Hepatocyte (in vitro differentiated cells): ENCODE measurements around the gene PEX26. TPM values are rescaled to one million over a fixed set of nuclear protein-coding genes. Genes with fewer than 3 reads are reported as not detected.

ENCODE experiments used
- DNase-seq: peaks from one replicate; pipeline ENCODE4 v3.0.0-alpha.2; 2016; ENCODE audit warnings: low spot score
- H2AFZ ChIP-seq: fragments of 200-600 bp; sonication (generic); 2 replicates; pipeline ENCODE4 v1.6.0; 2016; ENCODE audit warnings: antibody characterized with exemption, mild to moderate bottlenecking
- H3K27ac ChIP-seq: fragments of 200-600 bp; sonication (generic); 2 replicates; pipeline ENCODE4 v1.5.1; 2016; ENCODE audit warnings: mild to moderate bottlenecking
- H3K27me3 ChIP-seq: fragments of 200-600 bp; sonication (generic); 2 replicates; pipeline ENCODE4 v1.6.1; 2016
- H3K36me3 ChIP-seq: fragments of 200-600 bp; sonication (generic); replicated peaks from 2 replicates; pipeline ENCODE4 v1.5.1; 2016; ENCODE audit warnings: low read depth; ENCODE audit not compliant: insufficient read depth
- H3K4me1 ChIP-seq: fragments of 200-600 bp; sonication (generic); 2 replicates; pipeline ENCODE4 v1.5.1; 2016; ENCODE audit warnings: mild to moderate bottlenecking, moderate library complexity; ENCODE audit not compliant: insufficient read depth
- H3K4me2 ChIP-seq: fragments of 200-600 bp; sonication (generic); 2 replicates; pipeline ENCODE4 v1.6.0; 2016
- H3K4me3 ChIP-seq: fragments of 200-600 bp; sonication (generic); 2 replicates; pipeline ENCODE4 v1.5.1; 2016; ENCODE audit warnings: mild to moderate bottlenecking
- H3K79me2 ChIP-seq: fragments of 200-600 bp; sonication (generic); 2 replicates; pipeline ENCODE4 v1.6.0; 2017; ENCODE audit warnings: mild to moderate bottlenecking
- H3K9me2 ChIP-seq: fragments of 200-600 bp; sonication (generic); replicated peaks from 2 replicates; pipeline ENCODE4 v1.6.0; 2017; ENCODE audit warnings: mild to moderate bottlenecking; ENCODE audit not compliant: insufficient read depth
- H3K9me3 ChIP-seq: fragments of 200-600 bp; sonication (generic); 2 replicates; pipeline ENCODE4 v1.5.1; 2016; ENCODE audit warnings: low read depth, mild to moderate bottlenecking
- H4K20me1 ChIP-seq: fragments of 200-600 bp; sonication (generic); 2 replicates; pipeline ENCODE4 v1.6.0; 2016; ENCODE audit warnings: mild to moderate bottlenecking; ENCODE audit not compliant: insufficient read depth, poor library complexity, severe bottlenecking
- EZH2 ChIP-seq: fragments of 200-600 bp; sonication (generic); IDR thresholded peaks from 2 replicates; pipeline ENCODE4 v1.6.1; 2016; ENCODE audit warnings: antibody characterized with exemption, mild to moderate bottlenecking, borderline replicate concordance
- EZH2phosphoT487 ChIP-seq: fragments of 200-600 bp; sonication (generic); IDR thresholded peaks from one replicate; pipeline ENCODE4 v1.6.1; 2018; ENCODE audit warnings: antibody characterized with exemption, mild to moderate bottlenecking, low read depth, moderate library complexity; ENCODE audit not compliant: unreplicated experiment, severe bottlenecking
- WGBS: methylation state at CpG from one replicate; pipeline ENCODE4 v1.1.6; 2016; ENCODE audit warnings: low lambda C conversion rate; ENCODE audit errors: missing lambda C conversion rate; 5-methylcytosine and 5-hydroxymethylcytosine counted together
- polyA plus RNA-seq: library from polyadenylated mRNA; unstranded; fragments of >200 nt; fragmentation: Nextera tagmentation; extraction: Ambion mirVana; gene quantifications from 2 replicates; pipeline ENCODE4 v1.2.1, GENCODE V29; 2016
- total RNA-seq: library from RNA; depleted of rRNA; stranded (reverse); fragments of >200 nt; gene quantifications from 2 replicates; pipeline ENCODE4 v1.2.3, GENCODE V29; 2014
- TF ChIP-seq, protein P1 (sequence below): fragments of 200-600 bp; sonication (generic); IDR thresholded peaks from 2 replicates; pipeline ENCODE4 v1.5.1; 2016; ENCODE audit warnings: antibody characterized with exemption, mild to moderate bottlenecking; ENCODE audit not compliant: poor library complexity

Gene PEX26
- total and polyA plus RNA-seq, 2 experiments from 2014 or later: 5.4 to 30.9 TPM

DNA sequence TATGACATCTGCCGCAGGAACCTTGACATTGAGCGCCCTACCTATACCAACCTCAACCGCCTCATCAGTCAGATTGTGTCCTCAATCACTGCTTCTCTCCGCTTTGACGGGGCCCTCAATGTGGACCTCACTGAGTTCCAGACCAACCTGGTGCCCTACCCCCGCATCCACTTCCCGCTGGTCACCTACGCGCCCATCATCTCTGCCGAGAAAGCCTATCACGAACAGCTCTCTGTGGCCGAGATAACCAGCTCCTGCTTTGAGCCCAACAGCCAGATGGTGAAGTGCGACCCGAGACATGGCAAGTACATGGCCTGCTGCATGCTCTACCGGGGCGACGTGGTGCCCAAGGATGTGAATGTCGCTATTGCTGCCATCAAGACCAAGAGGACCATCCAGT lies 48.8 kb downstream of the PEX26 start:
- DNase-seq: no peak
- Histone ChIP-seq H2AFZ (no peak overlapping the region), H3K9me2 (no peaks in the 10 kb centered on the region), H3K4me3 (no peak overlapping the region), H3K79me2 (no peaks in the 10 kb centered on the region), H4K20me1 (no peaks in the 10 kb centered on the region), H3K27me3 (no peaks in the 10 kb centered on the region), H3K9me3 (no peaks in the 10 kb centered on the region), H3K36me3 (no peaks in the 10 kb centered on the region), H3K4me2 (no peak overlapping the region), H3K27ac (no peak overlapping the region), H3K4me1 (no peaks in the 10 kb centered on the region)
- 97% methylated on average over 18 of the region's 18 CpGs for WGBS
- TF ChIP-seq, protein P1, sequence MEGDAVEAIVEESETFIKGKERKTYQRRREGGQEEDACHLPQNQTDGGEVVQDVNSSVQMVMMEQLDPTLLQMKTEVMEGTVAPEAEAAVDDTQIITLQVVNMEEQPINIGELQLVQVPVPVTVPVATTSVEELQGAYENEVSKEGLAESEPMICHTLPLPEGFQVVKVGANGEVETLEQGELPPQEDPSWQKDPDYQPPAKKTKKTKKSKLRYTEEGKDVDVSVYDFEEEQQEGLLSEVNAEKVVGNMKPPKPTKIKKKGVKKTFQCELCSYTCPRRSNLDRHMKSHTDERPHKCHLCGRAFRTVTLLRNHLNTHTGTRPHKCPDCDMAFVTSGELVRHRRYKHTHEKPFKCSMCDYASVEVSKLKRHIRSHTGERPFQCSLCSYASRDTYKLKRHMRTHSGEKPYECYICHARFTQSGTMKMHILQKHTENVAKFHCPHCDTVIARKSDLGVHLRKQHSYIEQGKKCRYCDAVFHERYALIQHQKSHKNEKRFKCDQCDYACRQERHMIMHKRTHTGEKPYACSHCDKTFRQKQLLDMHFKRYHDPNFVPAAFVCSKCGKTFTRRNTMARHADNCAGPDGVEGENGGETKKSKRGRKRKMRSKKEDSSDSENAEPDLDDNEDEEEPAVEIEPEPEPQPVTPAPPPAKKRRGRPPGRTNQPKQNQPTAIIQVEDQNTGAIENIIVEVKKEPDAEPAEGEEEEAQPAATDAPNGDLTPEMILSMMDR: no peak
- no peak for TF ChIP-seq EZH2phosphoT487
- no peak for TF ChIP-seq EZH2

DNA sequence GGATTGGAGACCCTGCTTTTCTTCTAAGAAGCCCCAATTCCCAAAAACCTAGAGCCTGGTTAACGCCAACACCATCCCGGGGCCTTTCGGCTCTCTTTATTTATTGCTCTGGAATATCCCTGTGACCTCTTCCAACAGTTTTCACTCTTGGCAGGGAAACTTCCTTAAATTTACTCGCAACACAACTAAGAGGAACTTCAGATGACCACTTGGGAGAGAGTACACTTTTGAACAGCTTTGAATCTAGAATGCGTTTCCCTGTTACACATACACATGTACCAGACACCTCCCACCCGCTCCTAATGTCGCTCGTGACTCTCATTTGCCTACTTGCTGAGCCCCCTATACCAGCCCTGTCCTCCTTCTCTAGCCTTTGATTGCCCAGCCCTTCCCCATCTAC lies 52.2 kb downstream of the PEX26 start:
- H3K4me3 ChIP-seq: no peak overlapping the region
- no peak for TF ChIP-seq EZH2phosphoT487
- TF ChIP-seq, protein P1: no peak
- no peak for TF ChIP-seq EZH2
- DNase-seq: no peak
- no peak overlapping the region for H3K27ac ChIP-seq
- H2AFZ ChIP-seq: no peak overlapping the region
- no peaks in the 10 kb centered on the region for H3K9me2 ChIP-seq
- no peaks in the 10 kb centered on the region for H3K36me3 ChIP-seq
- H3K4me2 ChIP-seq: no peak overlapping the region
- H4K20me1 ChIP-seq: no peaks in the 10 kb centered on the region
- H3K27me3 ChIP-seq: no peaks in the 10 kb centered on the region
- H3K9me3 ChIP-seq: no peaks in the 10 kb centered on the region
- no peaks in the 10 kb centered on the region for H3K4me1 ChIP-seq
- 95% methylated on average over 8 of the region's 8 CpGs for WGBS
- H3K79me2 ChIP-seq: no peaks in the 10 kb centered on the region

DNA sequence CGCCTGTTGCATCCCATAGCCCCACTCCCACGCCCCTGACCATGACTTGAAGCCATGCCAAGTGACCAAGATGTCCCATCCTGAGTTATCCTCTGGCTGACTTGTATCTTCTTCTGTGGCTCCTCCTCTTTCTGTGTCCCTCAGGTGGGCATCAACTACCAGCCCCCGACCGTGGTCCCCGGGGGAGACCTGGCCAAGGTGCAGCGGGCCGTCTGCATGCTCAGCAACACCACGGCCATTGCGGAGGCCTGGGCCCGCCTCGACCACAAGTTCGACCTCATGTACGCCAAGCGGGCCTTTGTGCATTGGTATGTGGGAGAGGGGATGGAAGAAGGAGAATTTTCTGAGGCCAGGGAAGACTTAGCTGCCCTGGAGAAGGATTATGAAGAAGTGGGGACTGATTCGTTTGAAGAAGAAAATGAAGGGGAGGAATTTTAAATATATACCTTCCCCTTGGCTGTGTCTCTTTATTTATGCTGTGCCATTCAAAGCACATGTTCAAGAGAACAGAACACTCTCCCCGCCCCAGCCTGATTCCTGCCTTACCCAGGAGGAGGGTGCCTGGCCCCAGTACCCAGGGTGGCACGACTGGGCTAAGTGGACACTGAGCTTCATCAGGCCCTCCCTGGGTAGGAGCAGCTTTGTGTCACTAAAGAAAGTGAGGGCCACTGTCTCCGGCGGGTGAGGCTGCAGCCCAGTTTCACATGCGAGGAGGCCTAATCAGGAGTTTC lies 53.1 kb downstream of the PEX26 start:
- H3K9me3 ChIP-seq: no peaks in the 10 kb centered on the region
- no peaks in the 10 kb centered on the region for H3K79me2 ChIP-seq
- H2AFZ ChIP-seq: no peak overlapping the region
- H3K4me1 ChIP-seq: no peaks in the 10 kb centered on the region
- H3K27me3 ChIP-seq: no peaks in the 10 kb centered on the region
- whole genome bisulfite sequencing: 95% methylated on average over 20 of the region's 20 CpGs
- no peak overlapping the region for H3K4me3 ChIP-seq
- H3K9me2 ChIP-seq: no peaks in the 10 kb centered on the region
- no peaks in the 10 kb centered on the region for H4K20me1 ChIP-seq
- H3K27ac ChIP-seq: no peak overlapping the region
- no peak for DNase-seq
- TF ChIP-seq, protein P1: no peak
- TF ChIP-seq EZH2phosphoT487 (no peak), EZH2 (no peak)
- no peaks in the 10 kb centered on the region for H3K36me3 ChIP-seq
- H3K4me2 ChIP-seq: no peak overlapping the region
